GM21390 (cell line): ENCODE measurements around the gene CBX7.

Experiments
- ATAC-seq: cut with Tn5 transposase; IDR thresholded peaks from one replicate; pipeline ENCODE4 v1.9.1; 2021; ENCODE audit not compliant: unreplicated experiment

Gene CBX7

GRCh38 chr22:39128508-39128907 lies 24.0 kb downstream of the CBX7 start:
- ATAC-seq, result no peak

- ATAC-seq, result no peak
Measured at GRCh38 chr22:39125622-39126021, 26.9 kb downstream of the CBX7 start.

GRCh38 chr22:39123751-39124581 lies 28.5 kb downstream of the CBX7 start:
- ATAC-seq, result no peak

- ATAC-seq, result no peak
Measured at GRCh38 chr22:39122772-39123470, 29.6 kb downstream of the CBX7 start.

GRCh38 chr22:39120983-39121382 lies 31.5 kb downstream of the CBX7 start:
- no peak for ATAC-seq

- no peak for ATAC-seq
Measured at GRCh38 chr22:39117585-39118191, 34.8 kb downstream of the CBX7 start.

GRCh38 chr22:39115977-39116621 lies 36.4 kb downstream of the CBX7 start:
- no peak for ATAC-seq

- no peak for ATAC-seq
Measured at GRCh38 chr22:39115570-39115969, 36.9 kb downstream of the CBX7 start.

GRCh38 chr22:39114112-39114511 lies 38.4 kb downstream of the CBX7 start:
- ATAC-seq, result no peak

- no peak for ATAC-seq
Measured at GRCh38 chr22:39110631-39111561, 41.6 kb downstream of the CBX7 start.

GRCh38 chr22:39109361-39109760 lies 43.1 kb downstream of the CBX7 start:
- ATAC-seq, result no peak

GRCh38 chr22:39108487-39108886 lies 44.0 kb downstream of the CBX7 start:
- ATAC-seq, result no peak

GRCh38 chr22:39106326-39106725 lies 46.2 kb downstream of the CBX7 start:
- ATAC-seq, result no peak

- no peak for ATAC-seq
Measured at GRCh38 chr22:39103431-39103830, 49.0 kb downstream of the CBX7 start.

- ATAC-seq, result no peak
Measured at GRCh38 chr22:39101226-39101625, 51.3 kb downstream of the CBX7 start.

- no peak for ATAC-seq
Measured at GRCh38 chr22:39098576-39098975, 53.9 kb downstream of the CBX7 start.

- ATAC-seq, result no peak
Measured at GRCh38 chr22:39098026-39098425, 54.5 kb downstream of the CBX7 start.

GRCh38 chr22:39097098-39098020 lies 55.1 kb downstream of the CBX7 start, which contains the start of gene APOBEC3H:
Gene APOBEC3H (plus strand): TSS chr22:39097244. CDS start chr22:39100279, 3,035 bp downstream.
- no peak for ATAC-seq

- ATAC-seq, result no peak
Measured at GRCh38 chr22:39095971-39096370, 56.5 kb downstream of the CBX7 start.
